ENCODE results near the gene SPOCK1. TPM values are rescaled to one million over a fixed set of nuclear protein-coding genes. Genes with fewer than 3 reads are reported as not detected.

SPOCK1 gene
- total and polyA plus RNA-seq, 2 experiments from 2014 or later: 268 to 471 TPM

GRCh38 chr5:137279521-137280231 is 219.4 kb downstream of the SPOCK1 start:
- Histone ChIP-seq H3K27ac (no peak overlapping the region), H3F3A (ENCODE audit: insufficient read depth) (peaks cover 3% of the 10 kb centered on the region; the same call in 1 of the 2 replicates), H3K36me3 (ENCODE audit: low read depth) (no peaks in the 10 kb centered on the region), H3K9me3 (ENCODE audit: low read depth) (no peaks in the 10 kb centered on the region), H3K27me3 (replicated peaks; ENCODE audit: insufficient read depth) (no peaks in the 10 kb centered on the region), H3K79me2 (ENCODE audit: insufficient read depth) (peaks cover 89% of the 10 kb centered on the region), H3K4me1 (ENCODE audit: insufficient read depth) (no peaks in the 10 kb centered on the region), H3K9ac (no peak overlapping the region), H3K4me3 (no peak overlapping the region), H2AFZ (no peak overlapping the region), H3K4me2 (ENCODE audit: unreplicated experiment) (no peak overlapping the region), H3K9me2 (ENCODE audit: insufficient read depth) (no peaks in the 10 kb centered on the region), H4K20me1 (ENCODE audit: insufficient read depth) (peaks cover 8% of the 10 kb centered on the region; the same call in 1 of the 2 replicates)
- in situ Hi-C loops (cut with MboI): no loop called here
- DNase-seq: no peak
- no peak for TF ChIP-seq EZH2 (IDR thresholded peaks at IDR 0.05; ENCODE audit: insufficient read depth, poor library complexity, severe bottlenecking)
- no peak for TF ChIP-seq EZH2phosphoT487 (IDR thresholded peaks at IDR 0.05; ENCODE audit: insufficient read depth, low read depth)
- 88 to 89% methylated on average over 6 of the region's 6 CpGs for WGBS, 2 experiments (ENCODE audit: low coverage in 1 of 2, low lambda C conversion rate in 2 of 2, missing lambda C conversion rate in 2 of 2)

- Histone ChIP-seq H3K4me2 (ENCODE audit: unreplicated experiment) (no peak overlapping the region), H3K27me3 (replicated peaks; ENCODE audit: insufficient read depth) (no peaks in the 10 kb centered on the region), H3K36me3 (ENCODE audit: low read depth) (no peaks in the 10 kb centered on the region), H3K79me2 (ENCODE audit: insufficient read depth) (peaks cover 79% of the 10 kb centered on the region), H3K9me2 (ENCODE audit: insufficient read depth) (no peaks in the 10 kb centered on the region), H3F3A (ENCODE audit: insufficient read depth) (peaks cover 13% of the 10 kb centered on the region; the same call in 1 of the 2 replicates), H3K27ac (no peak overlapping the region), H2AFZ (no peak overlapping the region), H3K4me1 (ENCODE audit: insufficient read depth) (peaks cover 8% of the 10 kb centered on the region), H3K4me3 (no peak overlapping the region), H4K20me1 (ENCODE audit: insufficient read depth) (peaks cover 8% of the 10 kb centered on the region; the same call in 1 of the 2 replicates), H3K9me3 (ENCODE audit: low read depth) (no peaks in the 10 kb centered on the region), H3K9ac (no peak overlapping the region)
- in situ Hi-C loops (cut with MboI): no loop called here
- no peak for DNase-seq
- no peak for TF ChIP-seq EZH2 (IDR thresholded peaks at IDR 0.05; ENCODE audit: insufficient read depth, poor library complexity, severe bottlenecking)
- no peak for TF ChIP-seq EZH2phosphoT487 (IDR thresholded peaks at IDR 0.05; ENCODE audit: insufficient read depth, low read depth)
- 97 to 99% methylated on average over 5 of the region's 5 CpGs for WGBS, 2 experiments (ENCODE audit: low coverage in 1 of 2, low lambda C conversion rate in 2 of 2, missing lambda C conversion rate in 2 of 2)
Observed at GRCh38 chr5:137278476-137278875, 220.7 kb downstream of the SPOCK1 start.

GRCh38 chr5:137275083-137275482 is 224.0 kb downstream of the SPOCK1 start:
- H3K9ac ChIP-seq: no peak overlapping the region
- 96 to 100% methylated on average over 2 of the region's 2 CpGs for WGBS, 2 experiments (ENCODE audit: low coverage in 1 of 2, low lambda C conversion rate in 2 of 2, missing lambda C conversion rate in 2 of 2)
- no peak for TF ChIP-seq EZH2phosphoT487 (IDR thresholded peaks at IDR 0.05; ENCODE audit: insufficient read depth, low read depth)
- no peak for TF ChIP-seq EZH2 (IDR thresholded peaks at IDR 0.05; ENCODE audit: insufficient read depth, poor library complexity, severe bottlenecking)
- H2AFZ ChIP-seq: no peak overlapping the region
- peaks cover 55% of the 10 kb centered on the region for H3K79me2 ChIP-seq (ENCODE audit: insufficient read depth)
- no peak overlapping the region for H3K27ac ChIP-seq
- H3K36me3 ChIP-seq (ENCODE audit: low read depth): no peaks in the 10 kb centered on the region
- no peaks in the 10 kb centered on the region for H3K9me2 ChIP-seq (ENCODE audit: insufficient read depth)
- H4K20me1 ChIP-seq (ENCODE audit: insufficient read depth): peaks cover 16% of the 10 kb centered on the region; the same call in 1 of the 2 replicates
- no peak overlapping the region for H3K4me2 ChIP-seq (ENCODE audit: unreplicated experiment)
- peaks cover 17% of the 10 kb centered on the region for H3K4me1 ChIP-seq (ENCODE audit: insufficient read depth)
- H3K9me3 ChIP-seq (ENCODE audit: low read depth): no peaks in the 10 kb centered on the region
- no peak for DNase-seq
- no peak overlapping the region for H3K4me3 ChIP-seq
- H3K27me3 ChIP-seq (replicated peaks; ENCODE audit: insufficient read depth): no peaks in the 10 kb centered on the region
- H3F3A ChIP-seq (ENCODE audit: insufficient read depth): peaks cover 21% of the 10 kb centered on the region
- in situ Hi-C loops (cut with MboI): no loop called here

- TF ChIP-seq EZH2phosphoT487 (IDR thresholded peaks at IDR 0.05; ENCODE audit: insufficient read depth, low read depth) (no peak), EZH2 (IDR thresholded peaks at IDR 0.05; ENCODE audit: insufficient read depth, poor library complexity, severe bottlenecking) (no peak)
- DNase-seq: peak; percentile 65
- no peaks in the 10 kb centered on the region for H3K36me3 ChIP-seq (ENCODE audit: low read depth)
- no peaks in the 10 kb centered on the region for H3K27me3 ChIP-seq (replicated peaks; ENCODE audit: insufficient read depth)
- in situ Hi-C loops (cut with MboI): no loop called here
- H3F3A ChIP-seq (ENCODE audit: insufficient read depth): peaks cover 21% of the 10 kb centered on the region
- H3K9ac ChIP-seq: no peak overlapping the region
- H4K20me1 ChIP-seq (ENCODE audit: insufficient read depth): peaks cover 15% of the 10 kb centered on the region; the same call in 1 of the 2 replicates
- WGBS, 2 experiments (ENCODE audit: low coverage in 1 of 2, low lambda C conversion rate in 2 of 2, missing lambda C conversion rate in 2 of 2): 0 to 3% methylated on average over 1 of the region's 1 CpG
- H3K79me2 ChIP-seq (ENCODE audit: insufficient read depth): peaks cover 50% of the 10 kb centered on the region
- no peak overlapping the region for H2AFZ ChIP-seq
- peaks cover 17% of the 10 kb centered on the region for H3K4me1 ChIP-seq (ENCODE audit: insufficient read depth)
- H3K4me3 ChIP-seq: no peak overlapping the region
- no peaks in the 10 kb centered on the region for H3K9me2 ChIP-seq (ENCODE audit: insufficient read depth)
- no peaks in the 10 kb centered on the region for H3K9me3 ChIP-seq (ENCODE audit: low read depth)
- no peak overlapping the region for H3K4me2 ChIP-seq (ENCODE audit: unreplicated experiment)
- H3K27ac ChIP-seq: no peak overlapping the region
Observed at GRCh38 chr5:137273511-137273910, 225.6 kb downstream of the SPOCK1 start.
